Body of pancreas (tissue), 4 donors: ENCODE data around the gene PIGH.

Experiments
- CTCF ChIP-seq, 7 experiments: fragments of 450-650 bp in 4 of 7; fragments of 200-600 bp in 3 of 7; sonication (generic) in 3 of 7; IDR thresholded peaks; one replicate each; pipeline ENCODE4 v1.5.1; 2016 to 2019; ENCODE audit warnings: antibody characterized with exemption in 7 of 7
- POLR2A ChIP-seq, 3 donors: fragments of 450-650 bp; IDR thresholded peaks; one replicate each; pipeline ENCODE4 v1.6.1; 2016; ENCODE audit warnings: antibody characterized with exemption in 3 of 3, mild to moderate bottlenecking in 2 of 3

DNA sequence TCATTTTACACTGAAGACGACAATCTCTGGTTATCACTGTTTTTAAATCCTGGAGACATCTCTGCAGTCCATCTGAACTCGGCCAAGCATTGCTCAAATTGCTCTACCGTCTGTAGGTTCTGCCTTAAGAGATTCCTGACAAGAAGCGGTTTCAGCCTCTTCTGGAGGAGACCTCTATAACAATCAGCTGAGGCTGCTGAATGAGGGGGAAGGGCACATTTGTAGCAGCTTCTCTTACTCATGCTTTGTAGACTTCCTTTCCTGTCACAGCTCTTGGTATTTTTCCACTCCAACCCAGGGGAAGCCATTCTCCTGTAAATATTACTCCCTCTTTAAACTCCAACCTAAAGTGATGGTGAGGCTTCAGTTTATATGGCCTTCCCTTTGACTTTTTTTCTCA lies 22.6 kb upstream of the PIGH start:
- TF ChIP-seq CTCF (IDR thresholded peaks at IDR 0.05) (no peak), POLR2A (IDR thresholded peaks at IDR 0.05) (no peak)
